ENCODE data around the gene ELL2.
A peak's percentile ranks its signal among the peaks of the same experiment; 100 is the strongest.

ELL2 gene

GRCh38 chr5:95959051-95959887 is 2.4 kb downstream of the ELL2 start:
- no peak for DNase-seq (ENCODE audit: low spot score)
- no peak overlapping the region for H4K8ac ChIP-seq (ENCODE audit: low read depth, low read length)
- no peak overlapping the region for H2AFZ ChIP-seq (ENCODE audit: low read length)
- no peak overlapping the region for H2BK120ac ChIP-seq (ENCODE audit: low read depth, low read length)
- no peak overlapping the region for H3K18ac ChIP-seq (ENCODE audit: low read length)
- H3K36me3 ChIP-seq (replicated peaks in 1 of 2; ENCODE audit: control insufficient read depth in 2 of 2, insufficient read depth in 2 of 2, low read length in 2 of 2) = no peaks in the 10 kb centered on the region
- H2BK15ac ChIP-seq (ENCODE audit: low read length) = no peak overlapping the region
- H3K4me3 ChIP-seq (ENCODE audit: low read length in 2 of 2) = no peak overlapping the region
- WGBS, 2 donors (ENCODE audit: extremely low coverage in 2 of 2, insufficient read length in 2 of 2, insufficient replicate concordance in 1 of 2) = no CpG with 5 or more reads among the region's 9 CpGs
- H3K23ac ChIP-seq (ENCODE audit: low read depth, low read length, poor library complexity) = no peak overlapping the region
- no peak overlapping the region for H2BK5ac ChIP-seq (ENCODE audit: low read length)
- peaks cover 10% of the 10 kb centered on the region for H3K79me1 ChIP-seq (ENCODE audit: low read depth, low read length)
- H3K9ac ChIP-seq (ENCODE audit: low read depth, low read length, poor library complexity) = no peak overlapping the region
- H3K4me2 ChIP-seq (ENCODE audit: insufficient read depth, low read length, poor library complexity, severe bottlenecking) = peak overlapping the region; percentile 84
- H2BK12ac ChIP-seq (ENCODE audit: low read length) = no peak overlapping the region
- no peak overlapping the region for H2AK5ac ChIP-seq (ENCODE audit: low read depth, low read length)
- H4K91ac ChIP-seq (ENCODE audit: low read depth, low read length, poor library complexity) = no peak overlapping the region
- no peaks in the 10 kb centered on the region for H3K9me3 ChIP-seq (replicated peaks in 1 of 2; ENCODE audit: control insufficient read depth in 2 of 2, insufficient read depth in 1 of 2, low read depth in 1 of 2, low read length in 2 of 2)
- no peak overlapping the region for H3K4ac ChIP-seq (ENCODE audit: low read length)
- H3K14ac ChIP-seq (ENCODE audit: low read length) = no peak overlapping the region
- H3K27ac ChIP-seq (replicated peaks; ENCODE audit: low read length) = no peak overlapping the region
- H3K27me3 ChIP-seq (ENCODE audit: control insufficient read depth in 3 of 3, insufficient read depth in 3 of 3, low read depth in 1 of 3, low read length in 3 of 3) = peaks cover 0 to 6% (median 0%) of the 10 kb centered on the region in 3 experiments
- H3K4me1 ChIP-seq (ENCODE audit: control insufficient read depth in 2 of 2, insufficient read depth in 1 of 2, low read depth in 1 of 2, low read length in 2 of 2) = peaks cover 22 to 23% of the 10 kb centered on the region in 2 donors

GRCh38 chr5:95958310-95959014 is 3.2 kb downstream of the ELL2 start:
- H3K9ac ChIP-seq (ENCODE audit: low read depth, low read length, poor library complexity) = no peak overlapping the region
- H3K79me1 ChIP-seq (ENCODE audit: low read depth, low read length) = peaks cover 10% of the 10 kb centered on the region
- H2BK12ac ChIP-seq (ENCODE audit: low read length) = no peak overlapping the region
- WGBS, 2 donors (ENCODE audit: extremely low coverage in 2 of 2, insufficient read length in 2 of 2, insufficient replicate concordance in 1 of 2) = no CpG with 5 or more reads among the region's 3 CpGs
- no peak overlapping the region for H2AK5ac ChIP-seq (ENCODE audit: low read depth, low read length)
- peaks cover 22 to 23% of the 10 kb centered on the region in 2 donors for H3K4me1 ChIP-seq (ENCODE audit: control insufficient read depth in 2 of 2, insufficient read depth in 1 of 2, low read depth in 1 of 2, low read length in 2 of 2)
- H3K27ac ChIP-seq (replicated peaks; ENCODE audit: low read length) = no peak overlapping the region
- no peak overlapping the region for H2AFZ ChIP-seq (ENCODE audit: low read length)
- H2BK15ac ChIP-seq (ENCODE audit: low read length) = no peak overlapping the region
- DNase-seq (ENCODE audit: low spot score) = no peak
- no peak overlapping the region for H3K4me2 ChIP-seq (ENCODE audit: insufficient read depth, low read length, poor library complexity, severe bottlenecking)
- no peak overlapping the region for H3K4me3 ChIP-seq (ENCODE audit: low read length in 2 of 2)
- no peak overlapping the region for H4K91ac ChIP-seq (ENCODE audit: low read depth, low read length, poor library complexity)
- no peak overlapping the region for H3K14ac ChIP-seq (ENCODE audit: low read length)
- peaks cover 0 to 6% (median 0%) of the 10 kb centered on the region in 3 experiments for H3K27me3 ChIP-seq (ENCODE audit: control insufficient read depth in 3 of 3, insufficient read depth in 3 of 3, low read depth in 1 of 3, low read length in 3 of 3)
- no peaks in the 10 kb centered on the region for H3K9me3 ChIP-seq (replicated peaks in 1 of 2; ENCODE audit: control insufficient read depth in 2 of 2, insufficient read depth in 1 of 2, low read depth in 1 of 2, low read length in 2 of 2)
- H2BK120ac ChIP-seq (ENCODE audit: low read depth, low read length) = no peak overlapping the region
- H3K18ac ChIP-seq (ENCODE audit: low read length) = no peak overlapping the region
- no peak overlapping the region for H4K8ac ChIP-seq (ENCODE audit: low read depth, low read length)
- no peak overlapping the region for H2BK5ac ChIP-seq (ENCODE audit: low read length)
- no peaks in the 10 kb centered on the region for H3K36me3 ChIP-seq (replicated peaks in 1 of 2; ENCODE audit: control insufficient read depth in 2 of 2, insufficient read depth in 2 of 2, low read length in 2 of 2)
- H3K4ac ChIP-seq (ENCODE audit: low read length) = no peak overlapping the region
- H3K23ac ChIP-seq (ENCODE audit: low read depth, low read length, poor library complexity) = no peak overlapping the region

- no CpG with 5 or more reads among the region's 3 CpGs for WGBS, 2 donors (ENCODE audit: extremely low coverage in 2 of 2, insufficient read length in 2 of 2, insufficient replicate concordance in 1 of 2)
- Histone ChIP-seq H2BK120ac (ENCODE audit: low read depth, low read length) (no peak overlapping the region), H3K14ac (ENCODE audit: low read length) (no peak overlapping the region), H4K91ac (ENCODE audit: low read depth, low read length, poor library complexity) (no peak overlapping the region), H2BK5ac (ENCODE audit: low read length) (no peak overlapping the region), H3K27me3 (ENCODE audit: control insufficient read depth in 3 of 3, insufficient read depth in 3 of 3, low read depth in 1 of 3, low read length in 3 of 3) (peaks cover 0 to 6% (median 0%) of the 10 kb centered on the region in 3 experiments), H3K4me3 (ENCODE audit: low read length in 2 of 2) (no peak overlapping the region), H3K4ac (ENCODE audit: low read length) (no peak overlapping the region), H3K18ac (ENCODE audit: low read length) (no peak overlapping the region), H2BK12ac (ENCODE audit: low read length) (no peak overlapping the region), H4K8ac (ENCODE audit: low read depth, low read length) (no peak overlapping the region), H3K9ac (ENCODE audit: low read depth, low read length, poor library complexity) (no peak overlapping the region), H3K9me3 (replicated peaks in 1 of 2; ENCODE audit: control insufficient read depth in 2 of 2, insufficient read depth in 1 of 2, low read depth in 1 of 2, low read length in 2 of 2) (no peaks in the 10 kb centered on the region), H3K36me3 (replicated peaks in 1 of 2; ENCODE audit: control insufficient read depth in 2 of 2, insufficient read depth in 2 of 2, low read length in 2 of 2) (no peaks in the 10 kb centered on the region), H3K23ac (ENCODE audit: low read depth, low read length, poor library complexity) (no peak overlapping the region), H3K79me1 (ENCODE audit: low read depth, low read length) (peaks cover 10% of the 10 kb centered on the region), H2AK5ac (ENCODE audit: low read depth, low read length) (no peak overlapping the region), H2BK15ac (ENCODE audit: low read length) (no peak overlapping the region), H3K4me2 (ENCODE audit: insufficient read depth, low read length, poor library complexity, severe bottlenecking) (no peak overlapping the region), H3K27ac (replicated peaks; ENCODE audit: low read length) (no peak overlapping the region), H3K4me1 (ENCODE audit: control insufficient read depth in 2 of 2, insufficient read depth in 1 of 2, low read depth in 1 of 2, low read length in 2 of 2) (peaks cover 21 to 22% of the 10 kb centered on the region in 2 donors), H2AFZ (ENCODE audit: low read length) (no peak overlapping the region)
- no peak for DNase-seq (ENCODE audit: low spot score)
Observed at GRCh38 chr5:95957561-95958203, 4.0 kb downstream of the ELL2 start.

- Histone ChIP-seq H3K14ac (ENCODE audit: low read length) (no peak overlapping the region), H2AFZ (ENCODE audit: low read length) (no peak overlapping the region), H3K9ac (ENCODE audit: low read depth, low read length, poor library complexity) (no peak overlapping the region), H2BK15ac (ENCODE audit: low read length) (no peak overlapping the region), H2AK5ac (ENCODE audit: low read depth, low read length) (no peak overlapping the region), H4K8ac (ENCODE audit: low read depth, low read length) (no peak overlapping the region), H3K23ac (ENCODE audit: low read depth, low read length, poor library complexity) (no peak overlapping the region), H2BK12ac (ENCODE audit: low read length) (no peak overlapping the region), H3K27ac (replicated peaks; ENCODE audit: low read length) (no peak overlapping the region), H3K36me3 (replicated peaks in 1 of 2; ENCODE audit: control insufficient read depth in 2 of 2, insufficient read depth in 2 of 2, low read length in 2 of 2) (no peaks in the 10 kb centered on the region), H3K4ac (ENCODE audit: low read length) (no peak overlapping the region), H4K91ac (ENCODE audit: low read depth, low read length, poor library complexity) (no peak overlapping the region), H3K9me3 (replicated peaks in 1 of 2; ENCODE audit: control insufficient read depth in 2 of 2, insufficient read depth in 1 of 2, low read depth in 1 of 2, low read length in 2 of 2) (no peaks in the 10 kb centered on the region), H3K4me3 (ENCODE audit: low read length in 2 of 2) (no peak overlapping the region), H3K79me1 (ENCODE audit: low read depth, low read length) (peaks cover 10% of the 10 kb centered on the region), H2BK120ac (ENCODE audit: low read depth, low read length) (no peak overlapping the region), H3K18ac (ENCODE audit: low read length) (no peak overlapping the region), H3K4me1 (ENCODE audit: control insufficient read depth in 2 of 2, insufficient read depth in 1 of 2, low read depth in 1 of 2, low read length in 2 of 2) (peaks cover 21 to 22% of the 10 kb centered on the region in 2 donors), H3K4me2 (ENCODE audit: insufficient read depth, low read length, poor library complexity, severe bottlenecking) (no peak overlapping the region), H3K27me3 (ENCODE audit: control insufficient read depth in 3 of 3, insufficient read depth in 3 of 3, low read depth in 1 of 3, low read length in 3 of 3) (peaks cover 0 to 6% (median 0%) of the 10 kb centered on the region in 3 experiments), H2BK5ac (ENCODE audit: low read length) (no peak overlapping the region)
- DNase-seq (ENCODE audit: low spot score) = no peak
Observed at GRCh38 chr5:95956900-95957293, 4.8 kb downstream of the ELL2 start.
